PC-3 (cell line): ENCODE results near the gene TACR2. TPM values are rescaled to one million over a fixed set of nuclear protein-coding genes. Genes with fewer than 3 reads are reported as not detected.

ENCODE experiments used
- ATAC-seq: fragments of 200-7000 bp; cut with Tn5 transposase; 2 replicates; pipeline ENCODE4 v1.9.1; 2020; ENCODE audit warnings: mild to moderate bottlenecking, moderate library complexity
- BruUV-seq: library from RNA; stranded (reverse); fragments of 400-500 nt; replicated peaks from 2 replicates; lab custom pipeline; 2021; lab: Mats Ljungman, UMichigan
- CTCF ChIA-PET: fragments of 300-600 bp; sonication (Branson Sonifier 250); formaldehyde crosslinking; loops from one replicate; lab custom pipeline; 2022; ENCODE audit warnings: antibody characterized with exemption; lab: Charles Lee
- POLR2A ChIA-PET: fragments of 300-600 bp; sonication (Branson Sonifier 250); formaldehyde crosslinking; loops from one replicate; lab custom pipeline; 2022; ENCODE audit warnings: antibody characterized with exemption; ENCODE audit not compliant: unreplicated experiment; lab: Charles Lee
- DNase-seq: peaks from one replicate; pipeline ENCODE4 v3.0.0-alpha.2; 2015
- H2AFZ ChIP-seq: fragments of 300-600 bp; sonication (generic); 2 replicates; pipeline ENCODE4 v1.6.0; 2016; ENCODE audit warnings: antibody characterized with exemption, low read length
- H3F3A ChIP-seq: fragments of 300-600 bp; sonication (generic); one replicate; pipeline ENCODE4 v1.6.0; 2017; ENCODE audit warnings: antibody characterized with exemption, low read length, control low read depth, mild to moderate bottlenecking; ENCODE audit not compliant: unreplicated experiment
- H3K27ac ChIP-seq: fragments of 300-600 bp; sonication (generic); 2 replicates; pipeline ENCODE4 v1.5.1; 2016; ENCODE audit warnings: mild to moderate bottlenecking, low read length
- H3K27me3 ChIP-seq: fragments of 300-600 bp; sonication (generic); 2 replicates; pipeline ENCODE4 v1.6.1; 2016; ENCODE audit warnings: low read length, mixed read lengths
- H3K36me3 ChIP-seq: fragments of 300-600 bp; sonication (generic); 2 replicates; pipeline ENCODE4 v1.6.1; 2016; ENCODE audit warnings: low read depth, mixed run types, low read length, mixed read lengths
- H3K4me1 ChIP-seq: fragments of 300-600 bp; sonication (generic); 2 replicates; pipeline ENCODE4 v1.5.1; 2016; ENCODE audit warnings: low read length; ENCODE audit not compliant: insufficient read depth
- H3K4me2 ChIP-seq: fragments of 300-600 bp; sonication (generic); 2 replicates; pipeline ENCODE4 v1.6.0; 2016; ENCODE audit warnings: low read length
- H3K4me3 ChIP-seq: fragments of 300-600 bp; sonication (generic); 2 replicates; pipeline ENCODE4 v1.5.1; 2016; ENCODE audit warnings: mild to moderate bottlenecking, low read length, mixed read lengths
- H3K79me2 ChIP-seq: fragments of 300-600 bp; sonication (generic); 2 replicates; pipeline ENCODE4 v1.6.1; 2017; ENCODE audit warnings: low read length, mixed read lengths
- H3K9ac ChIP-seq: fragments of 300-600 bp; sonication (generic); 2 replicates; pipeline ENCODE4 v1.6.0; 2016; ENCODE audit warnings: mild to moderate bottlenecking, low read length
- H3K9me2 ChIP-seq: fragments of 300-600 bp; sonication (generic); replicated peaks from 2 replicates; pipeline ENCODE4 v1.6.1; 2016; ENCODE audit warnings: mixed run types, low read length, mixed read lengths
- H3K9me3 ChIP-seq: fragments of 300-600 bp; sonication (generic); 2 replicates; pipeline ENCODE4 v1.6.1; 2016; ENCODE audit warnings: low read length, mixed read lengths
- H4K20me1 ChIP-seq: fragments of 300-600 bp; sonication (generic); 2 replicates; pipeline ENCODE4 v1.6.1; 2016; ENCODE audit warnings: low read length, mixed read lengths
- EZH2 ChIP-seq: fragments of 300-600 bp; sonication (generic); IDR thresholded peaks from one replicate; pipeline ENCODE4 v1.6.1; 2017; ENCODE audit warnings: antibody characterized with exemption, mild to moderate bottlenecking, low read length; ENCODE audit not compliant: unreplicated experiment
- EZH2phosphoT487 ChIP-seq: fragments of 300-600 bp; sonication (generic); IDR thresholded peaks from 2 replicates; pipeline ENCODE4 v1.6.1; 2018; ENCODE audit warnings: mild to moderate bottlenecking, antibody characterized with exemption, low read length, borderline replicate concordance
- intact Hi-C: fragments of 100-400 bp; cut with micrococcal nuclease; formaldehyde crosslinking; loops from 2 replicates; pipeline ENCODE4 v1.9.0; 2023
- total RNA-seq: library from RNA; depleted of rRNA; stranded (reverse); fragments of >200 nt; gene quantifications from 2 replicates; pipeline ENCODE4 v1.2.3, GENCODE V29; 2014
- TF ChIP-seq, protein P1 (sequence below): fragments of 300-600 bp; sonication (generic); conservative IDR thresholded peaks from 2 replicates; pipeline ENCODE4 v1.5.1; 2017; ENCODE audit warnings: antibody characterized with exemption, low read depth, mild to moderate bottlenecking, low read length

Gene TACR2
- total RNA-seq, 1 experiment from 2014 or later: 0.40 TPM

GRCh38 chr10:69449841-69450240 is 33.1 kb upstream of the TACR2 start:
- Histone ChIP-seq H2AFZ (0 out of 2 replicates have a peak overlapping the region, but pooled peaks have one; percentile 2), H3K27me3 (no peaks in the 10 kb centered on the region), H3K9me3 (no peaks in the 10 kb centered on the region), H3K4me3 (peak overlapping the region; percentile 0; the same call in 1 of the 2 replicates), H3K36me3 (no peaks in the 10 kb centered on the region), H3K9me2 (no peaks in the 10 kb centered on the region), H3K4me1 (peaks cover 89% of the 10 kb centered on the region), H3K27ac (peak overlapping the region; percentile 89), H4K20me1 (no peaks in the 10 kb centered on the region), H3K9ac (peak overlapping the region; percentile 28), H3K79me2 (peaks cover 36% of the 10 kb centered on the region), H3F3A (peaks cover 31% of the 10 kb centered on the region), H3K4me2 (peak overlapping the region; percentile 91)
- TF ChIP-seq, protein P1, sequence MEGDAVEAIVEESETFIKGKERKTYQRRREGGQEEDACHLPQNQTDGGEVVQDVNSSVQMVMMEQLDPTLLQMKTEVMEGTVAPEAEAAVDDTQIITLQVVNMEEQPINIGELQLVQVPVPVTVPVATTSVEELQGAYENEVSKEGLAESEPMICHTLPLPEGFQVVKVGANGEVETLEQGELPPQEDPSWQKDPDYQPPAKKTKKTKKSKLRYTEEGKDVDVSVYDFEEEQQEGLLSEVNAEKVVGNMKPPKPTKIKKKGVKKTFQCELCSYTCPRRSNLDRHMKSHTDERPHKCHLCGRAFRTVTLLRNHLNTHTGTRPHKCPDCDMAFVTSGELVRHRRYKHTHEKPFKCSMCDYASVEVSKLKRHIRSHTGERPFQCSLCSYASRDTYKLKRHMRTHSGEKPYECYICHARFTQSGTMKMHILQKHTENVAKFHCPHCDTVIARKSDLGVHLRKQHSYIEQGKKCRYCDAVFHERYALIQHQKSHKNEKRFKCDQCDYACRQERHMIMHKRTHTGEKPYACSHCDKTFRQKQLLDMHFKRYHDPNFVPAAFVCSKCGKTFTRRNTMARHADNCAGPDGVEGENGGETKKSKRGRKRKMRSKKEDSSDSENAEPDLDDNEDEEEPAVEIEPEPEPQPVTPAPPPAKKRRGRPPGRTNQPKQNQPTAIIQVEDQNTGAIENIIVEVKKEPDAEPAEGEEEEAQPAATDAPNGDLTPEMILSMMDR: peak; percentile 92
- TF ChIP-seq EZH2: no peak
- no TSS peak for BruUV-seq
- POLR2A ChIA-PET: interaction anchor here (0.5 to 1.1 kb wide), 3 partner anchors 10 to 42 kb away, joined by 3 to 7 read pairs (median 3); no protein-coding TSS in a partner anchor
- intact Hi-C loops: loop anchor here (1.0 to 10.0 kb wide), 3 partner anchors 25 to 955 kb away; partner anchors contain the start of gene EIF4EBP2
- peak; percentile 39 for ATAC-seq
- CTCF ChIA-PET: interaction anchor here (0.5 to 1.5 kb wide), 8 partner anchors 10 to 218 kb away, joined by 3 to 13 read pairs (median 5); no protein-coding TSS in a partner anchor
- peak; percentile 98 for DNase-seq

DNA sequence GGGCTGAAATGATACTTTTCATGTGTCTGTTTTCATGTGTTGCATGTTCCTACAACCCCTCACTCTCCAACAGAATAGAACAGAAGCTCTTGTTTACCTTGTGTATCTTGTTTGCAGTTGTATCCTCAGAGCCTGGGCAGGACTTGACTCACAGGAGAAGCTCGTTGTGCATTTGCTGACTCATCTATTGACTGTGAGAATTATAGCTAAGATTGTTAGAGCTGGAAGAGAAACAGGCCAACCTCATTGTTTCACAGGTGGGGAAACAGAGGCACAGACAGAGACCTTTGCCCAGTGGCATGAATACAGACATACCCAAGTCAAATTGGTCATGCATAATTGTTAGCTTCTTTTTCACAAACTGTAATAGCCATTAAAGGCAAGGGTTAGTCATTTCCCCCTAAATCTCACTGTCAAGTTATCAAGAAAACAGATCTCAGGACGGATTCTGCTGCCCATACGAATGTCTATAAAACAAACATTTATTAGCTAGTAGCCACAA is 30.0 kb upstream of the TACR2 start:
- peak; percentile 100 for DNase-seq
- intact Hi-C loops: loop anchor here (1.0 to 10.0 kb wide), 4 partner anchors 8 to 958 kb away; partner anchors contain the start of gene EIF4EBP2
- Histone ChIP-seq H3K27me3 (no peaks in the 10 kb centered on the region), H3K4me3 (peak overlapping the region; percentile 4; the same call in 1 of the 2 replicates), H2AFZ (0 out of 2 replicates have a peak overlapping the region, but pooled peaks have one; percentile 1), H3K79me2 (peaks cover 4% of the 10 kb centered on the region), H3F3A (peaks cover 31% of the 10 kb centered on the region), H3K4me2 (peak overlapping the region; percentile 69), H3K9ac (peak overlapping the region; percentile 62), H3K9me2 (no peaks in the 10 kb centered on the region), H4K20me1 (no peaks in the 10 kb centered on the region), H3K27ac (peak overlapping the region; percentile 89), H3K9me3 (no peaks in the 10 kb centered on the region), H3K4me1 (peaks cover 65% of the 10 kb centered on the region), H3K36me3 (no peaks in the 10 kb centered on the region)
- ChIA-PET POLR2A (interaction anchor here (0.5 to 1.4 kb wide), 10 partner anchors 8 to 723 kb away, joined by 3 to 22 read pairs (median 4); partner anchors contain the start of gene SAR1A), CTCF (interaction anchor here (0.5 to 1.8 kb wide), 13 partner anchors 8 to 959 kb away, joined by 3 to 11 read pairs (median 4); no protein-coding TSS in a partner anchor)
- TSS peak; percentile 82 for BruUV-seq
- TF ChIP-seq EZH2 (no peak), EZH2phosphoT487 (no peak)
- TF ChIP-seq, protein P1: no peak
- ATAC-seq: peak; percentile 69
